DND-41 (cell line): Measurements from ENCODE around the gene AIM2.
"Not testable (repeated sequence)": the region's sequence is repeated elsewhere in the genome, so short reads cannot be mapped to it uniquely, and the experiment has no call there.

Source experiments
- EZH2 ChIP-seq: IDR thresholded peaks from 3 replicates; pipeline ENCODE4 v1.6.1; 2012; ENCODE audit warnings: borderline replicate concordance, low read depth, mild to moderate bottlenecking, moderate library complexity, low read length, inconsistent platforms; ENCODE audit not compliant: severe bottlenecking
- TF ChIP-seq, protein P1 (sequence below): IDR thresholded peaks from 2 replicates; pipeline ENCODE4 v1.5.1; 2012; ENCODE audit warnings: borderline replicate concordance, low read length, moderate library complexity, mild to moderate bottlenecking; ENCODE audit not compliant: poor library complexity, severe bottlenecking; ENCODE audit errors: extremely low read depth

DNA sequence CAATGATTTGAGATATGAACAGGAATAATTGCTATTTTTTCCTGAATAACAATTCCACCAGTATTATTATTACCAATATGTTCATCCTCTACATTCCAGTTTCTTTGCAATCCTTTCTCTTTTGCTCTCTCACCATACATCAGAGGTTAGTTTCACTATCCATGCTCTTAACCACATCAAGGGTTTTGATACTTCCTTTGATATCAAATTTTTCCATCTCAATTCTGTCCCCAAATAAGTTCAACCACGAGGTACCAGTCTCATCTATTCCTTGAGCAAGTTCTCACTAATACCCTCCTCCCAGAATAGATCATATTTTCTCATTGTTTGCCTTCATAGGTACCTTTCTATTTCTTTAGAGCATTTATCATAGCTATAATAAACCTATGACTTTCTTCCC, 30.1 kb downstream of the AIM2 start:
- TF ChIP-seq EZH2, result not testable (repeated sequence)
- TF ChIP-seq, protein P1, sequence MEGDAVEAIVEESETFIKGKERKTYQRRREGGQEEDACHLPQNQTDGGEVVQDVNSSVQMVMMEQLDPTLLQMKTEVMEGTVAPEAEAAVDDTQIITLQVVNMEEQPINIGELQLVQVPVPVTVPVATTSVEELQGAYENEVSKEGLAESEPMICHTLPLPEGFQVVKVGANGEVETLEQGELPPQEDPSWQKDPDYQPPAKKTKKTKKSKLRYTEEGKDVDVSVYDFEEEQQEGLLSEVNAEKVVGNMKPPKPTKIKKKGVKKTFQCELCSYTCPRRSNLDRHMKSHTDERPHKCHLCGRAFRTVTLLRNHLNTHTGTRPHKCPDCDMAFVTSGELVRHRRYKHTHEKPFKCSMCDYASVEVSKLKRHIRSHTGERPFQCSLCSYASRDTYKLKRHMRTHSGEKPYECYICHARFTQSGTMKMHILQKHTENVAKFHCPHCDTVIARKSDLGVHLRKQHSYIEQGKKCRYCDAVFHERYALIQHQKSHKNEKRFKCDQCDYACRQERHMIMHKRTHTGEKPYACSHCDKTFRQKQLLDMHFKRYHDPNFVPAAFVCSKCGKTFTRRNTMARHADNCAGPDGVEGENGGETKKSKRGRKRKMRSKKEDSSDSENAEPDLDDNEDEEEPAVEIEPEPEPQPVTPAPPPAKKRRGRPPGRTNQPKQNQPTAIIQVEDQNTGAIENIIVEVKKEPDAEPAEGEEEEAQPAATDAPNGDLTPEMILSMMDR, result not testable (repeated sequence)
